Measurements from ENCODE around the gene CNPY4. TPM values are rescaled to one million over a fixed set of nuclear protein-coding genes. Genes with fewer than 3 reads are reported as not detected.

CNPY4 gene
- total and polyA plus RNA-seq, 2 donors from 2014 or later: 11.6 to 22.0 TPM

DNA sequence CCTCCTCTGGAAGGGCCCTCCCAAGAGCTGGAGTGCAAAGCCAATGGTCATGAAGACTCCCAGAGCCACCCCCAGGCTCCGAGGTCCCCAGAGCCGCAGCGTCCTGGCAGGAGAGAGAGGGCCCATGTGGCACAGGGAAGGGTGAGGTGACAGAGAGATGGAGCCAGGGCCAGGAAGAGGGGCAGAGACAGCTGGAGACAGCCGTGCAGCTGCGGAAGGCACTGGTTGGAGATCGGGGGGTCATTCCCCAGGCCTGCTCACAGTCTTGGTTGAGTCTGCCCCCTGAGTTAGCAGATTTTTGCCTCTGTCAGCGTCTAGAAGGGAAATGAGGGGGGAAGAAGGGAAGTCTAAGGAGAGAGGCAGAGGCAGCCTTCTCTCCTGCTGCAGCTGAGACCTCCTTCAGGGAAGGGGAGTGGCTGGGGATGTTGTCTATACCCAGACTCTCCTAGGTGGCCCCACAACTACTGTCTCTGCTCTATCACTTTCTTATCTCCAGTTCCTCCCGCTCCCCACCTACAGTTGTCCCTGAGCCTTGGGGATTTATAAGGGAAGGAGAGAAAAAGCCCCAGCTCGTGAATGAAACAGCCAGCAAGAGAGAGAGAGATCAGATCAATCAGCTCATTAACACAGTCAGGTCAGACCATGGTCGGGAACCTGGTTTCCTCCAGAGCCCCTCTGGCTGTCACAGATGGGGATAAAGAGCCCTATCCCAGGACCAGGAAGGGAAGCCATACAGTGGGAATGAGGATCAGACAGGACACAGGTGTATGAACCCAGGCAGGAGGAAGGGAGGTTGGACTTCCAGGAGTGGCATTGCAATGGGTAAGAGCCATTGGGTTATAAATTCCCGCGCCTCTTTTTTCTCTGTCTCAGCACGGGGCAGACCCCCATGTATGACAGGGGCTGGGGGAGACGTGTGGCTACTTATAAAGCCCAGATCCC, 47.8 kb downstream of the CNPY4 start:
- H3K36me3 ChIP-seq (ENCODE audit: control insufficient read depth in 2 of 3, insufficient read depth in 3 of 3, low read length in 3 of 3): no peaks in the 10 kb centered on the region
- no peaks in the 10 kb centered on the region for H3K27me3 ChIP-seq (ENCODE audit: control insufficient read depth, insufficient read depth, low read length)
- H3K9me3 ChIP-seq (ENCODE audit: control insufficient read depth in 2 of 3, insufficient read depth in 1 of 3, low read length in 3 of 3): no peaks in the 10 kb centered on the region
- peak overlapping the region in 1 of 3 donors; percentile 47 for H3K4me3 ChIP-seq (ENCODE audit: low read length in 3 of 3)
- peaks cover 0 to 5% (median 3%) of the 10 kb centered on the region in 3 donors for H3K4me1 ChIP-seq (ENCODE audit: control insufficient read depth in 2 of 3, insufficient read depth in 2 of 3, low read depth in 1 of 3, low read length in 3 of 3)
- H3K9ac ChIP-seq (ENCODE audit: low read length in 3 of 3): peak overlapping the region in 1 of 3 donors; percentile 34
- intact Hi-C loops (cut with DNase I): no loop called here
- H3K27ac ChIP-seq (ENCODE audit: low read depth in 2 of 2, low read length in 2 of 2): no peak overlapping the region
- FAIRE-seq (no peak), DNase-seq (peak in 1 of 5 donors; percentile 30)
- TF ChIP-seq, protein P1, sequence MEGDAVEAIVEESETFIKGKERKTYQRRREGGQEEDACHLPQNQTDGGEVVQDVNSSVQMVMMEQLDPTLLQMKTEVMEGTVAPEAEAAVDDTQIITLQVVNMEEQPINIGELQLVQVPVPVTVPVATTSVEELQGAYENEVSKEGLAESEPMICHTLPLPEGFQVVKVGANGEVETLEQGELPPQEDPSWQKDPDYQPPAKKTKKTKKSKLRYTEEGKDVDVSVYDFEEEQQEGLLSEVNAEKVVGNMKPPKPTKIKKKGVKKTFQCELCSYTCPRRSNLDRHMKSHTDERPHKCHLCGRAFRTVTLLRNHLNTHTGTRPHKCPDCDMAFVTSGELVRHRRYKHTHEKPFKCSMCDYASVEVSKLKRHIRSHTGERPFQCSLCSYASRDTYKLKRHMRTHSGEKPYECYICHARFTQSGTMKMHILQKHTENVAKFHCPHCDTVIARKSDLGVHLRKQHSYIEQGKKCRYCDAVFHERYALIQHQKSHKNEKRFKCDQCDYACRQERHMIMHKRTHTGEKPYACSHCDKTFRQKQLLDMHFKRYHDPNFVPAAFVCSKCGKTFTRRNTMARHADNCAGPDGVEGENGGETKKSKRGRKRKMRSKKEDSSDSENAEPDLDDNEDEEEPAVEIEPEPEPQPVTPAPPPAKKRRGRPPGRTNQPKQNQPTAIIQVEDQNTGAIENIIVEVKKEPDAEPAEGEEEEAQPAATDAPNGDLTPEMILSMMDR (IDR thresholded peaks at IDR 0.05; ENCODE audit: borderline replicate concordance, extremely low read depth, insufficient read depth): no peak

DNA sequence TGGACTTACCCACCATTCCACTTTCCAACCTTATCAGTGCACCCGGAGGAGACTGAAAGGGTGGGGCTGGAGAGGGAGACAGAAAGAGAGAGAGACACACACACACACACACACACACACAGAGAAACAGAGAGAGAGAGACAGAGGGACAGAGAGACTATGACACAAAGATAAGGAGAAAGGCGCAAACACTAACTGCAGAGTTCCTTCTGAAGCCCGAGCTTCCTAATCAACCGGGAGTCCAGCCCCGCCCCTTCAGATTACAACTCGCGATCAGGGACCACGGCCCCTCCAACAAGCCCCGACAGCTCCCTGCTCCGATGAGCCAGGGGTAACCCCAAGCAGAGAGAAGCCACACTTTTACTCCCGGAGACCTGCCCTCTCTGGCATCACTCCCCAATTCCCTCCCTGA, 48.5 kb downstream of the CNPY4 start:
- Histone ChIP-seq H3K27me3 (ENCODE audit: control insufficient read depth, insufficient read depth, low read length) (no peaks in the 10 kb centered on the region), H3K4me1 (ENCODE audit: control insufficient read depth in 2 of 3, insufficient read depth in 2 of 3, low read depth in 1 of 3, low read length in 3 of 3) (peaks cover 0 to 5% (median 3%) of the 10 kb centered on the region in 3 donors), H3K9ac (ENCODE audit: low read length in 3 of 3) (peak overlapping the region; percentile 13 to 34 (median 17)), H3K36me3 (ENCODE audit: control insufficient read depth in 2 of 3, insufficient read depth in 3 of 3, low read length in 3 of 3) (no peaks in the 10 kb centered on the region), H3K27ac (ENCODE audit: low read depth in 2 of 2, low read length in 2 of 2) (no peak overlapping the region), H3K9me3 (ENCODE audit: control insufficient read depth in 2 of 3, insufficient read depth in 1 of 3, low read length in 3 of 3) (no peaks in the 10 kb centered on the region), H3K4me3 (ENCODE audit: low read length in 3 of 3) (peak overlapping the region; percentile 42 to 57 (median 47))
- TF ChIP-seq, protein P1 (IDR thresholded peaks at IDR 0.05; ENCODE audit: borderline replicate concordance, extremely low read depth, insufficient read depth): no peak
- intact Hi-C loops (cut with DNase I): no loop called here
- FAIRE-seq (no peak), DNase-seq (peak in 2 of 5 donors; percentile 55 to 61)

DNA sequence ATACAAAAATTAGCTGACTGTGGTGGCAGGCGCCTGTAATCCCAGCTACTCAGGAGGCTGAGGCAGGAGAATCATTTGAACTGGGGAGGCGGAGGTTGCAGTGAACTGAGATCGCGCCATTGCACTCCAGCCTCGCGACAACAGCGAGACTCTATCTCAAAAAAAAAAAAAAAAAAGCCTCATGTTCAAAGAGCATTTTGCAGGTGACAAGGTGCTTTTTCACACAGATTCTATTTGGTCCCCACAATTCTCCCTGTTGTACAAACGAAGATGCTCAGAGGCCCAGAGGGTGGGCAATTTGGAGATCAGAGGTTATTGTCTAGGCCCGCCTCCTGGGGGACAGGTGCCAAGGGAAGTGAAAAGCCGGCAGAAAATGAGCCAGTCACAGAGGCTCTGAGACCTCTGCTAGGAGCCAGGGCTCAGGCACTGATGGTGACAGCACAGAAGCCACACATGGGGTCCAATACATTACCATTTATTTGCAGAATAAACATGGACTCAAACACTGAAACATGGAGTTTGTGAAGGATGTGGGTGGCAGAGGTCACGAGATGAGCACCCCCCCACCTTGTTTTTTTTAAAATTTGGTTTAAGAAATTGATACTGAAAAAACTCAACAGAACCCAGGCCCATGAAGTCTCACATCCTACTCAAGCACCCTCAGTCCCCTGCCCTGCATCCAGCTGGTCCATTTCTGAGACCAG, 49.9 kb downstream of the CNPY4 start:
- peak in 1 of 5 donors; percentile 12 for DNase-seq
- intact Hi-C loops (cut with DNase I): no loop called here
- Histone ChIP-seq H3K4me3 (ENCODE audit: low read length in 3 of 3) (no peak overlapping the region), H3K27me3 (ENCODE audit: control insufficient read depth, insufficient read depth, low read length) (no peaks in the 10 kb centered on the region), H3K27ac (ENCODE audit: low read depth in 2 of 2, low read length in 2 of 2) (no peak overlapping the region), H3K9me3 (ENCODE audit: control insufficient read depth in 2 of 3, insufficient read depth in 1 of 3, low read length in 3 of 3) (no peaks in the 10 kb centered on the region), H3K4me1 (ENCODE audit: control insufficient read depth in 2 of 3, insufficient read depth in 2 of 3, low read depth in 1 of 3, low read length in 3 of 3) (peaks cover 0 to 5% (median 3%) of the 10 kb centered on the region in 3 donors), H3K36me3 (ENCODE audit: control insufficient read depth in 2 of 3, insufficient read depth in 3 of 3, low read length in 3 of 3) (no peaks in the 10 kb centered on the region), H3K9ac (ENCODE audit: low read length in 3 of 3) (no peak overlapping the region)
- no peak for FAIRE-seq
- TF ChIP-seq, protein P1 (IDR thresholded peaks at IDR 0.05; ENCODE audit: borderline replicate concordance, extremely low read depth, insufficient read depth): no peak

Data from kidney (tissue), 14 donors.